Measurements from ENCODE around the gene IFITM2. TPM values are rescaled to one million over a fixed set of nuclear protein-coding genes. Genes with fewer than 3 reads are reported as not detected.
A peak's percentile ranks its signal among the peaks of the same experiment; 100 is the strongest.
"Not testable (repeated sequence)": the region's sequence is repeated elsewhere in the genome, so short reads cannot be mapped to it uniquely, and the experiment has no call there.

Gene IFITM2
- total and polyA plus RNA-seq, 2 experiments from 2014 or later: 71.6 to 267 TPM

DNA sequence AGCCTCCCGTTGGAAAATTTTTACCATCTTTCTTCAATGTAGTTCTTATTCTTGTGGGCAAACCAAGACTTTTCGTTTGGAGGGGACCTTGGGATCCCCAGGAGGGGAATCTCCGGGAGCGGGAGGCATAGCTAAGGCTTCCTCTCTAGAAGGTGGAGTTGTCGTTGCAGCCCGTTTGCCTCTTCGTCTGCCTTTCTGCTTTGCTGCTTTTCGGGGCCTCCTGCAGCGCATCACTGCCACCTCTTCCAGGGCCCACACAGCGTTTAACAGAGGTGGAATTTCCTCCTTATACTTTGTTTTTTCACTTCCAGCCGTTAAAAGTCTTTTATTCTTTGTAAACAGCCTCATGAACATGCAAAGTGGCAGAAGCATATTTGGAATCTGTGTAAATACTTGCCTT lies 16.5 kb downstream of the IFITM2 start:
- H3K4me3 ChIP-seq: no peak overlapping the region
- DNase-seq (ENCODE audit: low read depth in 1 of 2, low spot score in 1 of 2): no peak
- no peaks in the 10 kb centered on the region for H3K9me3 ChIP-seq (ENCODE audit: low read depth)
- H3K27ac ChIP-seq: peak overlapping the region; percentile 79
- H3K4me1 ChIP-seq (ENCODE audit: low read depth): peaks cover 22% of the 10 kb centered on the region
- H3K36me3 ChIP-seq: no peaks in the 10 kb centered on the region
- TF ChIP-seq, protein P1, sequence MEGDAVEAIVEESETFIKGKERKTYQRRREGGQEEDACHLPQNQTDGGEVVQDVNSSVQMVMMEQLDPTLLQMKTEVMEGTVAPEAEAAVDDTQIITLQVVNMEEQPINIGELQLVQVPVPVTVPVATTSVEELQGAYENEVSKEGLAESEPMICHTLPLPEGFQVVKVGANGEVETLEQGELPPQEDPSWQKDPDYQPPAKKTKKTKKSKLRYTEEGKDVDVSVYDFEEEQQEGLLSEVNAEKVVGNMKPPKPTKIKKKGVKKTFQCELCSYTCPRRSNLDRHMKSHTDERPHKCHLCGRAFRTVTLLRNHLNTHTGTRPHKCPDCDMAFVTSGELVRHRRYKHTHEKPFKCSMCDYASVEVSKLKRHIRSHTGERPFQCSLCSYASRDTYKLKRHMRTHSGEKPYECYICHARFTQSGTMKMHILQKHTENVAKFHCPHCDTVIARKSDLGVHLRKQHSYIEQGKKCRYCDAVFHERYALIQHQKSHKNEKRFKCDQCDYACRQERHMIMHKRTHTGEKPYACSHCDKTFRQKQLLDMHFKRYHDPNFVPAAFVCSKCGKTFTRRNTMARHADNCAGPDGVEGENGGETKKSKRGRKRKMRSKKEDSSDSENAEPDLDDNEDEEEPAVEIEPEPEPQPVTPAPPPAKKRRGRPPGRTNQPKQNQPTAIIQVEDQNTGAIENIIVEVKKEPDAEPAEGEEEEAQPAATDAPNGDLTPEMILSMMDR (IDR thresholded peaks at IDR 0.05; ENCODE audit: low read depth, low read length): no peak
- H3K27me3 ChIP-seq: no peaks in the 10 kb centered on the region

- not testable (repeated sequence) for DNase-seq (ENCODE audit: low read depth in 1 of 2, low spot score in 1 of 2); H3K27me3 ChIP-seq; H3K9me3 ChIP-seq (ENCODE audit: low read depth); H3K36me3 ChIP-seq; H3K4me3 ChIP-seq
- Histone ChIP-seq H3K4me1 (ENCODE audit: low read depth) (peaks cover 22% of the 10 kb centered on the region), H3K27ac (peak overlapping the region; percentile 79)
Measured at GRCh38 chr11:324593-325517, 17.2 kb downstream of the IFITM2 start.

DNA sequence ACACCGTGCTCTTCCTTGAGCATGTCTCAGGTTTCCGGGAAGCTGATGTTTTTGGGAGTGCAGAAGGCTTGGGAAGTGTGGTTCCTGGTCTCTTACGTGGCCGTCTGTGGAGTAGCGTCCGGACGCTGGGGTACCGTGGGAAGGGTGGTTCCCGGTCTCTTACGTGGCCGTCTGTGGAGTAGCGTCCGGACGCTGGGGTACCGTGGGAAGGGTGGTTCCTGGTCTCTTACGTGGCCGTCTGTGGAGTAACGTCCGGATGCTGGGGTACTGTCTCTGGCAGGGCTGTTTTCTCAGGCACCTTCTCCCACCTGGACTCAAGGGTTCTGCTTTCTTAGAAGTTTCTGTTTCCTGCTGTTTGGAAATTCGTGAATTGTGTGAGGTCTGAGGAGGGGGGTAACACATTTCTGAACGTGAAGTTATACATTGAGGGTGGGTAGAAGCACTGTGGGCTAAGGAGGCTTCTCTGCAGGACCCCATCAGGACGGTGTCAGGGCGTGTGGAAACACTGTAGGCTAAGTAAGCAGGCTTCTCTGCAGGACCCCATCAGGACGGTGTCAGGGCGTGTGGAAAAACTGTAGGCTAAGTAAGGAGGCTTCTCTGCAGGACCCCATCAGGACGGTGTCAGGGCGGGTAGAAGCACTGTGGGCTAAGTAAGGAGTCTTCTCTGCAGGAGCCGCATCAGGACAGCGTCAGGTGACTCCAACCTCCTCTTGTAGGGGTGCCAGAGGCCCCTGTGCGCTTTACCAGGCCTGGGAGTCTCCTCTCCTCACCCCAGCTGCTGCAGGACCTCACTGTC lies 18.4 kb downstream of the IFITM2 start:
- Histone ChIP-seq H3K9me3 (ENCODE audit: low read depth) (no peaks in the 10 kb centered on the region), H3K27ac (peak overlapping the region; percentile 30), H3K4me1 (ENCODE audit: low read depth) (peaks cover 22% of the 10 kb centered on the region), H3K27me3 (no peaks in the 10 kb centered on the region), H3K36me3 (no peaks in the 10 kb centered on the region), H3K4me3 (no peak overlapping the region)
- DNase-seq (ENCODE audit: low read depth in 1 of 2, low spot score in 1 of 2): no peak
- TF ChIP-seq, protein P1 (IDR thresholded peaks at IDR 0.05; ENCODE audit: low read depth, low read length): no peak

DNA sequence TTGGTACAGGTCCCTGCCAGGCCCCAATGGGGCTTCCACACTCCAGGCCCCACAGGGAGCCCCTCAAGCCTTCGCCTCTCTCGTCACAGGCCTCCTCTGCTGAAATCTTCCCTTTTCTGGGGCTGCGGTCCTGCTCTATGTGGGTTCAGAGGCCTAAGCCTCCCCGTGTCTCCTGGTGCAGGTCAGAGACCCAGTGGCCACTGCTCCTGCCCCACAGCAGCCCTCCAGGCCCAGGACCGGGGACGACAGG lies 18.9 kb downstream of the IFITM2 start:
- Histone ChIP-seq H3K9me3 (ENCODE audit: low read depth) (no peaks in the 10 kb centered on the region), H3K36me3 (no peaks in the 10 kb centered on the region), H3K4me1 (ENCODE audit: low read depth) (peaks cover 22% of the 10 kb centered on the region), H3K27ac (peak overlapping the region; percentile 19), H3K4me3 (no peak overlapping the region), H3K27me3 (no peaks in the 10 kb centered on the region)
- no peak for DNase-seq (ENCODE audit: low read depth in 1 of 2, low spot score in 1 of 2)
- TF ChIP-seq, protein P1 (IDR thresholded peaks at IDR 0.05; ENCODE audit: low read depth, low read length): no peak

DNA sequence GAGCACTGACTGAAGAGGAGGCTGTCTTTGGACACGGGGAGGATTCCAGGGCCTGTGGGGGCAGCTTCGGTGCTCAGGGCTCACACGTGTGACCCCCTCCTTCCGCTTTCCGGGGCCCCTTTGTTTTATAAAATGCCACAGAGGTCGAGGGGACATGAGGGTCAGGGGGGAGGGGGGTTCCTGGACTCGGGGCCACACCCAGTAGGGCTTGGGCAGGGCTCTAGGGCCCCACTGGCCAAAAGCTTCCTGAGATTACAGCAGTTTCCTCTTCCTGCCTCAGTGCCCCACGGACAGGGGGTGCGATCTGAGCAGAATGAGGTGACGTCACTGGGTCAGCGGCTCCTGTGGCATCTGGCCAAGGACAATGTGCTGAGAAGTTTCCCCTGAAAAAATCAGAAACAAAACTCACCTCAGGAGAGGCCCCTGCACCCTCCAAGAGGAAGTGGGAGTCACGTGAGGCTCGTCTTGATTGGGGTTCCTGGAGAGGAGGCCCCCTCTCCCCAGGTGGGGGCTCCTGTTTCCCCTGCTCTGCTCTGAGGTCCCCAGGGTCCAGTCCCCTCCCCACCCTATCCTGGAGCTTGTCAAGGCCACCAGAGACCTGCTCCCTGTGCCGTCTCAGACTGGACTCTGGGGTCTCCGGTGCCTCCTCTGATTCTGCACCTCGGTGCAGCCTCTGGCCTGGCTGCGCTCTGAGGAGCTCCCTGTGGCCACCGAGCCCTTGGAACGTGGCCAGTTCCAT lies 19.4 kb downstream of the IFITM2 start:
- TF ChIP-seq, protein P1 (IDR thresholded peaks at IDR 0.05; ENCODE audit: low read depth, low read length): no peak
- Histone ChIP-seq H3K9me3 (ENCODE audit: low read depth) (no peaks in the 10 kb centered on the region), H3K36me3 (no peaks in the 10 kb centered on the region), H3K27me3 (no peaks in the 10 kb centered on the region), H3K4me1 (ENCODE audit: low read depth) (peaks cover 22% of the 10 kb centered on the region), H3K4me3 (no peak overlapping the region), H3K27ac (peak overlapping the region; percentile 19)
- peak in 1 of 2 donors; percentile 91 for DNase-seq (ENCODE audit: low read depth in 1 of 2, low spot score in 1 of 2)
